BE2C (cell line): ENCODE results near the gene NLRP13.

Experiments
- DNase-seq: peaks from one replicate; pipeline ENCODE4 v3.0.0-alpha.2; 2020
- H3K27me3 ChIP-seq: fragments of 250-450 bp; sonication (Bioruptor Pico); 2 replicates; pipeline ENCODE4 v1.5.1; 2020; ENCODE audit warnings: mild to moderate bottlenecking
- H3K36me3 ChIP-seq: fragments of 250-450 bp; sonication (Bioruptor Pico); 2 replicates; pipeline ENCODE4 v1.5.1; 2020; ENCODE audit warnings: mild to moderate bottlenecking
- H3K4me1 ChIP-seq: fragments of 250-450 bp; sonication (Bioruptor Pico); 2 replicates; pipeline ENCODE4 v1.5.1; 2020
- H3K4me3 ChIP-seq: 2 replicates; pipeline ENCODE4 v1.5.1; 2011; ENCODE audit warnings: low read depth, low read length
- H3K9me3 ChIP-seq: fragments of 250-450 bp; sonication (Bioruptor Pico); 2 replicates; pipeline ENCODE4 v1.5.1; 2020
- CTCF ChIP-seq: IDR thresholded peaks from 2 replicates; pipeline ENCODE4 v1.5.1; 2012; ENCODE audit warnings: mild to moderate bottlenecking, low read depth, low read length

Gene NLRP13

GRCh38 chr19:55907286-55907685, 24.9 kb downstream of the NLRP13 start:
- DNase-seq = no peak
- H3K9me3 ChIP-seq = no peaks in the 10 kb centered on the region
- TF ChIP-seq CTCF = no peak

GRCh38 chr19:55902080-55902751, 29.9 kb downstream of the NLRP13 start:
- TF ChIP-seq CTCF = no peak
- no peak for DNase-seq
- Histone ChIP-seq H3K9me3 (no peaks in the 10 kb centered on the region), H3K4me1 (no peaks in the 10 kb centered on the region), H3K36me3 (no peaks in the 10 kb centered on the region), H3K27me3 (no peaks in the 10 kb centered on the region), H3K4me3 (no peak overlapping the region)

More at GRCh38 chr19:55907286-55907685, 24.9 kb downstream of the NLRP13 start:
- Histone ChIP-seq H3K36me3 (no peaks in the 10 kb centered on the region), H3K27me3 (no peaks in the 10 kb centered on the region), H3K4me1 (no peaks in the 10 kb centered on the region), H3K4me3 (no peak overlapping the region)

- no peaks in the 10 kb centered on the region for H3K36me3 ChIP-seq
- H3K9me3 ChIP-seq = no peaks in the 10 kb centered on the region
- no peak for TF ChIP-seq CTCF
- no peaks in the 10 kb centered on the region for H3K4me1 ChIP-seq
- H3K27me3 ChIP-seq = no peaks in the 10 kb centered on the region
- no peak overlapping the region for H3K4me3 ChIP-seq
- no peak for DNase-seq
Measured at GRCh38 chr19:55901369-55902079, 30.6 kb downstream of the NLRP13 start.

- H3K4me1 ChIP-seq = no peaks in the 10 kb centered on the region
- H3K36me3 ChIP-seq = no peaks in the 10 kb centered on the region
- no peak for TF ChIP-seq CTCF
- no peaks in the 10 kb centered on the region for H3K9me3 ChIP-seq
- no peaks in the 10 kb centered on the region for H3K27me3 ChIP-seq
- DNase-seq = no peak
- no peak overlapping the region for H3K4me3 ChIP-seq
Measured at GRCh38 chr19:55898911-55899310, 33.2 kb downstream of the NLRP13 start.

- H3K4me3 ChIP-seq = no peak overlapping the region
- no peaks in the 10 kb centered on the region for H3K36me3 ChIP-seq
- no peaks in the 10 kb centered on the region for H3K4me1 ChIP-seq
- no peaks in the 10 kb centered on the region; the same call in 1 of the 2 replicates for H3K27me3 ChIP-seq
- H3K9me3 ChIP-seq = no peaks in the 10 kb centered on the region
- TF ChIP-seq CTCF = no peak
- DNase-seq = no peak
Measured at GRCh38 chr19:55882626-55883025, 49.5 kb downstream of the NLRP13 start.

- peaks cover 5% of the 10 kb centered on the region for H3K27me3 ChIP-seq
- H3K36me3 ChIP-seq = no peaks in the 10 kb centered on the region
- H3K4me1 ChIP-seq = no peaks in the 10 kb centered on the region
- no peaks in the 10 kb centered on the region for H3K9me3 ChIP-seq
- no peak for TF ChIP-seq CTCF
- no peak for DNase-seq
- H3K4me3 ChIP-seq = no peak overlapping the region
Measured at GRCh38 chr19:55877211-55877610, 54.9 kb downstream of the NLRP13 start.
